DOHH2 (cell line): ENCODE data around the gene EARS2.

Source experiments
- EZH2phosphoT487 ChIP-seq: fragments of 200-600 bp; sonication (generic); IDR thresholded peaks from 2 replicates; pipeline ENCODE4 v1.6.1; 2017; ENCODE audit warnings: borderline replicate concordance, mild to moderate bottlenecking, antibody characterized with exemption, low read length, moderate library complexity, mixed read lengths
- TF ChIP-seq, protein P1 (sequence below): fragments of 200-600 bp; sonication (generic); IDR thresholded peaks from one replicate; pipeline ENCODE4 v1.5.1; 2014; ENCODE audit warnings: antibody characterized with exemption, mild to moderate bottlenecking, low read depth, low read length; ENCODE audit not compliant: poor library complexity, severe bottlenecking

DNA sequence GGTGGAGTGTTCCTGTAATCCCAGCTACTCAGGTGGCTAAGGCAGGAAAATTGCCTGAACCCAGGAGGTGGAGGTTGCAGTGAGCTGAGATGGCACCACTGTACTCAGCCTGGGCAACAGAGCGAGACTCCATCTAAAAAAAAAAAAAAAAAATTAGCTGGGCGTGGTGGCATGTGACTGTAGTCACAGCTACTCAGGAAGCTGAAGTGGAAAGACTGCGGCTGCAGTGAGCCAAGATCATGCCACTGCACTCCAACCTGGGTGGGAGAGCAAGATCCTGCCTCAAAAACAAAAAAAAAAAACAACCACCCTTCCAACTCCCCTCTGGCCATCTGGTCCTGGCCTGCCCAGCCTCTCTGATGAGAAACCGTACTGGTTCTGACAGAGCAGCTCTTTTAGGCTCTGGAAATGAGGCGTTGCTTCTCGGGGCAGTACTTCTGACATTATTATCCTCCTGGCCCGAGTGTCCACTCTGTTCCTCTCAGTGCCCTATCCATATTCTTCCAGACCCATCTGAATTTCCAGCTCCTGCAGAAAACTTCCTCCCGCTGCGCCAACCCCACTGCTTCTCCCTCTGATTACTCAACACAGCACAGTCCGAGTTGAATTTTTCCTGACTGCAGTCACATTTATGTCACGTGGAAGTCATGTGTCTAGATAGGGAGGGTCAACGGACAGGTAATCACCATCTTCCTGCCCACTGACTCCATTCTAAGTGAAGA, 60.2 kb downstream of the EARS2 start:
- TF ChIP-seq, protein P1, sequence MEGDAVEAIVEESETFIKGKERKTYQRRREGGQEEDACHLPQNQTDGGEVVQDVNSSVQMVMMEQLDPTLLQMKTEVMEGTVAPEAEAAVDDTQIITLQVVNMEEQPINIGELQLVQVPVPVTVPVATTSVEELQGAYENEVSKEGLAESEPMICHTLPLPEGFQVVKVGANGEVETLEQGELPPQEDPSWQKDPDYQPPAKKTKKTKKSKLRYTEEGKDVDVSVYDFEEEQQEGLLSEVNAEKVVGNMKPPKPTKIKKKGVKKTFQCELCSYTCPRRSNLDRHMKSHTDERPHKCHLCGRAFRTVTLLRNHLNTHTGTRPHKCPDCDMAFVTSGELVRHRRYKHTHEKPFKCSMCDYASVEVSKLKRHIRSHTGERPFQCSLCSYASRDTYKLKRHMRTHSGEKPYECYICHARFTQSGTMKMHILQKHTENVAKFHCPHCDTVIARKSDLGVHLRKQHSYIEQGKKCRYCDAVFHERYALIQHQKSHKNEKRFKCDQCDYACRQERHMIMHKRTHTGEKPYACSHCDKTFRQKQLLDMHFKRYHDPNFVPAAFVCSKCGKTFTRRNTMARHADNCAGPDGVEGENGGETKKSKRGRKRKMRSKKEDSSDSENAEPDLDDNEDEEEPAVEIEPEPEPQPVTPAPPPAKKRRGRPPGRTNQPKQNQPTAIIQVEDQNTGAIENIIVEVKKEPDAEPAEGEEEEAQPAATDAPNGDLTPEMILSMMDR = no peak
- TF ChIP-seq EZH2phosphoT487 = no peak
